HepG2 (cell line): ENCODE measurements around the gene ARHGEF7. TPM values are rescaled to one million over a fixed set of nuclear protein-coding genes. Genes with fewer than 3 reads are reported as not detected.

ENCODE experiments used
- CBX1 ChIP-seq: IDR thresholded peaks from one replicate; pipeline ENCODE4 v1.6.1; 2016; ENCODE audit warnings: antibody characterized with exemption, low read depth
- JUND ChIP-seq: sonication (generic); formaldehyde crosslinking; IDR thresholded peaks from 2 replicates; pipeline ENCODE4 v1.8.0; 2022; ENCODE audit warnings: mild to moderate bottlenecking, missing genetic modification reagents
- TGIF2 ChIP-seq: IDR thresholded peaks from 2 replicates; pipeline ENCODE4 v1.6.1; 2016; ENCODE audit warnings: control low read depth, missing compliant biosample characterization
- THAP9 ChIP-seq: sonication (generic); formaldehyde crosslinking; IDR thresholded peaks from 2 replicates; pipeline ENCODE4; 2020; ENCODE audit warnings: missing genetic modification reagents, mild to moderate bottlenecking, borderline replicate concordance
- U2AF1 ChIP-seq: fragments of 200-400 bp; formaldehyde crosslinking; optimal IDR thresholded peaks from 2 replicates; pipeline ENCODE3; 2017; ENCODE audit warnings: mild to moderate bottlenecking, low read depth, low read length
- ZBTB2 ChIP-seq: sonication (generic); formaldehyde crosslinking; IDR thresholded peaks from 2 replicates; pipeline ENCODE4 v1.8.0; 2022; ENCODE audit warnings: low read depth, missing genetic modification reagents
- ZNF124 ChIP-seq: sonication (generic); formaldehyde crosslinking; IDR thresholded peaks from 2 replicates; pipeline ENCODE4 v1.4.0; 2020; ENCODE audit warnings: missing genetic modification reagents
- ZNF160 ChIP-seq: sonication (generic); formaldehyde crosslinking; IDR thresholded peaks from 2 replicates; pipeline ENCODE4 v1.8.0; 2022; ENCODE audit warnings: mild to moderate bottlenecking, inconsistent platforms, missing genetic modification reagents
- ZNF414 ChIP-seq: sonication (generic); formaldehyde crosslinking; IDR thresholded peaks from 2 replicates; pipeline ENCODE4 v1.5.0; 2020; ENCODE audit warnings: missing genetic modification reagents
- ZNF431 ChIP-seq: sonication (generic); formaldehyde crosslinking; IDR thresholded peaks from 2 replicates; pipeline ENCODE4 v1.9.0; 2022; ENCODE audit warnings: missing genetic modification reagents, low read depth, mild to moderate bottlenecking, borderline replicate concordance
- ZNF510 ChIP-seq: sonication (generic); formaldehyde crosslinking; IDR thresholded peaks from 2 replicates; pipeline ENCODE4 v1.4.0; 2020; ENCODE audit warnings: low read depth, mild to moderate bottlenecking, missing genetic modification reagents
- ZNF569 ChIP-seq: sonication (generic); formaldehyde crosslinking; IDR thresholded peaks from 2 replicates; pipeline ENCODE4 v1.5.0; 2020; ENCODE audit warnings: mild to moderate bottlenecking, missing genetic modification reagents, moderate library complexity, borderline replicate concordance
- ZNF574 ChIP-seq: sonication (generic); formaldehyde crosslinking; IDR thresholded peaks from 2 replicates; pipeline ENCODE4 v1.4.0; 2020; ENCODE audit warnings: missing genetic modification reagents
- polyA plus RNA-seq, 8 experiments: library from polyadenylated mRNA; depleted of rRNA in 3 of 8; stranded (reverse) in 7 of 8; unstranded in 1 of 8; fragments of >200 nt; fragmentation: Illumina TruSeq in 4 of 8; extraction: Trizol in 4 of 8; gene quantifications; 2 replicates each; pipeline versions ENCODE4 v1.2.1 to v1.2.3, GENCODE V29; 2011 to 2016; ENCODE audit warnings: low read depth in 4 of 8, missing spikeins in 1 of 8, mixed read lengths in 1 of 8; ENCODE audit not compliant: insufficient read depth in 1 of 8
- total RNA-seq, 5 experiments: library from RNA; depleted of rRNA; stranded (reverse); fragments of >200 nt; fragmentation: Illumina TruSeq; extraction: Trizol; gene quantifications; 2 replicates each; pipeline ENCODE4 v1.2.3, GENCODE V29; 2016; ENCODE audit warnings: low read depth in 1 of 5

Gene ARHGEF7
- total and polyA plus RNA-seq, 2 of the 13 experiments (the other 11 are each of a cell fraction or from before 2014, with no cell fraction given), result 15.7 to 22.3 TPM

- TF ChIP-seq ZNF431 (CRISPR knock-in tag), result peak; percentile 58; the same call in 1 of the 2 replicates
- peak; percentile 93 for TF ChIP-seq ZBTB2 (CRISPR knock-in tag)
- TF ChIP-seq ZNF124 (CRISPR knock-in tag), result peak; percentile 82; the same call in 1 of the 2 replicates
- TF ChIP-seq ZNF414 (CRISPR knock-in tag), result peak; percentile 85; the same call in 1 of the 2 replicates
- 0 out of 2 replicates have a peak, but pooled peaks have one; percentile 83 for TF ChIP-seq ZNF510 (CRISPR knock-in tag)
- no peak for TF ChIP-seq ZNF569 (CRISPR knock-in tag)
- TF ChIP-seq ZNF574 (CRISPR knock-in tag), result peak; percentile 92
- no peak for TF ChIP-seq TGIF2 (CRISPR knock-in tag)
- peak; percentile 78; the same call in 1 of the 2 replicates for TF ChIP-seq ZNF160 (CRISPR knock-in tag)
- peak; percentile 85; the same call in 1 of the 2 replicates for TF ChIP-seq THAP9 (CRISPR knock-in tag)
- no peak; the same call in 1 of the 2 replicates for TF ChIP-seq JUND (CRISPR knock-in tag)
- TF ChIP-seq U2AF1, result no peak
- peak; percentile 85 for TF ChIP-seq CBX1
Measured at GRCh38 chr13:111153279-111153976, 38.3 kb downstream of the ARHGEF7 start (continued).
